ENCODE measurements around the gene SLC25A42.
"Not testable (repeated sequence)": the region's sequence is repeated elsewhere in the genome, so short reads cannot be mapped to it uniquely, and the experiment has no call there.

Gene SLC25A42

DNA sequence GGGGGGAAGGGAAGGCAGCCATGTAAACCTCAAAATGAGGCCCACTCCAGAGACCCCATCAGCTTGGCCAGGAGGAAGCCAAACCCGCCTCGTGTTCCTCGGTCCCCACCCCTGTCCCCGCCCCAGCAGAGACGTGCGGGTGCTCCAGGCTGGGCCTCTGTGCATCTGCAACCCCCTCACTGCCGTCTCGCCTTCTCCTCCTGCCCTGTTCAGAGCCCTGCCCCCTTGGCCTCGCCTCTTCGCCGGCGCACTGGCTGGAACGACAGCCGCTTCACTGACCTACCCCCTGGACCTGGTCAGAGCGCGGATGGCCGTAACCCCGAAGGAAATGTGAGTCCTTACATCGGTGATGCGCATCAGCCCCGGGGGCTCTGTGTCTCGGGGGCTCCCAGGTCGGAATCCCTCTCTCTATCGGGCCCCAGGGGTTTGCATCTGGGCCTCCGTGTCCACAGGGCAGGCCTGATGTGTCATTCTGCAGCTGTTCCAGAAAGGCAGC is 42.3 kb downstream of the SLC25A42 start:
- Histone ChIP-seq H3K27ac (ENCODE audit: low read depth, low read length, severe bottlenecking) (peak overlapping the region; percentile 72), H3K9me3 (ENCODE audit: control insufficient read depth, low read length) (no peaks in the 10 kb centered on the region), H3K4me1 (ENCODE audit: control insufficient read depth, insufficient read depth, low read length, poor library complexity, severe bottlenecking) (peaks cover 5% of the 10 kb centered on the region), H3K36me3 (ENCODE audit: control insufficient read depth, insufficient read depth, low read length) (no peaks in the 10 kb centered on the region), H3K4me3 (ENCODE audit: extremely low read depth, insufficient read depth, low read length, poor library complexity, severe bottlenecking) (peak overlapping the region; percentile 35)
- 26% methylated on average over 19 to 25 of the region's 25 CpGs for WGBS, 2 experiments (ENCODE audit: insufficient coverage in 2 of 2)

DNA sequence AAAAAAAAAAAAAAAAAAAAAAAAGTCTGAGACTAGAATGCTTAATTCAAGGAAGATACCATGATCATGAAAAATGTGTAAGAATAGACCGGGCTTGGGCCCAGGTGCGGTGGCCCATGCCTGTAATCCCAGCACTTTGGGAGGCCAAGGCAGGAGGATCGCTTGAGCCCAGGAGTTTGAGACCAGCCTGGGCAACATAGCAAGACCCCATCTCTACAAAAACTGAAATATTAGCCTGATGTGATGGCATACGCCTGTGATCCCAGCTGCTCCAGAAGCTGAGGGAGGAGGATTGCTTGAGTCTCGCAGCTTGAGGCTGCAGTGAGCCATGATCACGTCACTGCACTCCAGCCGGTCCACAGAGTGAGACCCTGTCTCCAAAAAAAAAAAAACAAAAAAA is 43.1 kb downstream of the SLC25A42 start:
- not testable (repeated sequence) for H3K9me3 ChIP-seq (ENCODE audit: control insufficient read depth, low read length); H3K4me1 ChIP-seq (ENCODE audit: control insufficient read depth, insufficient read depth, low read length, poor library complexity, severe bottlenecking); H3K36me3 ChIP-seq (ENCODE audit: control insufficient read depth, insufficient read depth, low read length); H3K27ac ChIP-seq (ENCODE audit: low read depth, low read length, severe bottlenecking); H3K4me3 ChIP-seq (ENCODE audit: extremely low read depth, insufficient read depth, low read length, poor library complexity, severe bottlenecking)
- 88 to 100% methylated on average over 4 to 5 of the region's 7 CpGs for WGBS, 2 experiments (ENCODE audit: insufficient coverage in 2 of 2)

DNA sequence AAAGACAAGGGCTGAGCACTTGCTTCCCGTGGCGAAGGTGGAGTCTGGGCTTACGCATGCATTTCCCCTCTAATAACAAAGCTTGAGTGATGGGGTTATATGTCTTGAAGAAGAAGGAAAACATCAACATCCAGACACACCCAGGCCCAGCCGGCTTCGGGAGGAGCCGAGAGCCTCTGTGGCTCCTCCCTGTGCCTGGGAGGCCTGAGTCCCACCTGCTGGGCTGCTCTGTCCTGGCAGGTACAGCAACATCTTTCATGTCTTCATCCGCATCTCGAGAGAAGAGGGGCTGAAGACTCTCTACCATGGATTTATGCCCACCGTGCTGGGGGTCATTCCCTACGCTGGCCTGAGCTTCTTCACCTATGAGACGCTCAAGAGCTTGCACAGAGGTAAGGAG is 43.9 kb downstream of the SLC25A42 start:
- Histone ChIP-seq H3K4me1 (ENCODE audit: control insufficient read depth, insufficient read depth, low read length, poor library complexity, severe bottlenecking) (peaks cover 5% of the 10 kb centered on the region), H3K36me3 (ENCODE audit: control insufficient read depth, insufficient read depth, low read length) (no peaks in the 10 kb centered on the region), H3K27ac (ENCODE audit: low read depth, low read length, severe bottlenecking) (no peak overlapping the region), H3K9me3 (ENCODE audit: control insufficient read depth, low read length) (no peaks in the 10 kb centered on the region), H3K4me3 (ENCODE audit: extremely low read depth, insufficient read depth, low read length, poor library complexity, severe bottlenecking) (no peak overlapping the region)
- WGBS, 2 experiments (ENCODE audit: insufficient coverage in 2 of 2) = 83 to 86% methylated on average over 7 to 8 of the region's 11 CpGs

DNA sequence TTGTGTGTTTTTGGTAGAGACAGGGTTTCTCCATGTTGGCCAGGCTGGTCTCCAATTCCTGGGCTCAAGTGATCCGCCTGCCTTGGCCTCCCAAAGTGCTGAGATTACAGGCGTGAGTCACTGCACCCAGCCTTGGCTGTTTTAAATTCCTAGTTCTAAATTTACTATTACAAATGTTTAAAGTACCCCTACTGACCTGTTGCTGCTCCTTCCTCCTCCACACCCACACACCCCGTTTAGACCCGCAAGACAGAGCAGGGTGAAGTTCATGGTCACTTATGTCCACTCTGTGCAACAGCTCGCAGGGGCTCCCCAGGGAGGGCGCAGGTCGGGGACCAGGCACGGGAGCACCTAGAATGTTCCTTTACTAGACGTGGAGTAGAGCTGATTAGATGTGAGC is 45.8 kb downstream of the SLC25A42 start:
- WGBS, 2 experiments (ENCODE audit: insufficient coverage in 2 of 2) = 92 to 96% methylated on average over 6 of the region's 9 CpGs
- H3K27ac ChIP-seq (ENCODE audit: low read depth, low read length, severe bottlenecking) = no peak overlapping the region

DNA sequence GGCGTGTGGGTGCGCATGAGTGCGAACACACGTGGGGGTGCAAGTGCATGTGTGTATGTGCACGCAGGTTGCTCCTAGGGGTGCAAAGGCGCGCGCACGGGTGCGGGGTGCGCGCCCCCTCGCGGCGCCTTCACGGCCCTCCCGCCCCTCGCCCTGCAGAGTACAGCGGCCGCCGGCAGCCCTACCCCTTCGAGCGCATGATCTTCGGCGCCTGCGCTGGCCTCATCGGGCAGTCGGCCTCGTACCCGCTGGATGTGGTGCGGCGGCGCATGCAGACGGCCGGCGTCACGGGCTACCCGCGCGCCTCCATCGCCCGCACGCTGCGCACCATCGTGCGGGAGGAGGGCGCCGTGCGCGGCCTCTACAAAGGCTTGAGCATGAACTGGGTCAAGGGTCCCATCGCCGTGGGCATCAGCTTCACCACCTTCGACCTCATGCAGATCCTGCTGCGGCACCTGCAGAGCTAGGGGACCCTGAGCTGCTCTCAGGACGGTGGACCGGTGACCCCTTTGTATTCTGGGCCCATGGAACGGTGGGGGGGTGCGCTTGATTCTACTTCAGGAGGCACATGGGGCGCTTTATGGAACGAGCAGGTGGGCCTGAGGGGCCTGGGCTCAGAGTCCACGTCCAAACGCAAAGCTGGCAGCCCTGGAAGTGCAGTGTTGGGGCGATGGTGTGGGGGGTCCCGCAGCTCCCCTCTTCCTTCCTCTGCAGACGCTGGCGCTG is 46.8 kb downstream of the SLC25A42 start:
- H3K4me3 ChIP-seq (ENCODE audit: extremely low read depth, insufficient read depth, low read length, poor library complexity, severe bottlenecking) = no peak overlapping the region

More for the DNA sequence above, 45.8 kb downstream of the SLC25A42 start:
- no peaks in the 10 kb centered on the region for H3K36me3 ChIP-seq (ENCODE audit: control insufficient read depth, insufficient read depth, low read length)
- H3K4me1 ChIP-seq (ENCODE audit: control insufficient read depth, insufficient read depth, low read length, poor library complexity, severe bottlenecking) = peaks cover 9% of the 10 kb centered on the region
- H3K4me3 ChIP-seq (ENCODE audit: extremely low read depth, insufficient read depth, low read length, poor library complexity, severe bottlenecking) = no peak overlapping the region
- no peaks in the 10 kb centered on the region for H3K9me3 ChIP-seq (ENCODE audit: control insufficient read depth, low read length)

DNA sequence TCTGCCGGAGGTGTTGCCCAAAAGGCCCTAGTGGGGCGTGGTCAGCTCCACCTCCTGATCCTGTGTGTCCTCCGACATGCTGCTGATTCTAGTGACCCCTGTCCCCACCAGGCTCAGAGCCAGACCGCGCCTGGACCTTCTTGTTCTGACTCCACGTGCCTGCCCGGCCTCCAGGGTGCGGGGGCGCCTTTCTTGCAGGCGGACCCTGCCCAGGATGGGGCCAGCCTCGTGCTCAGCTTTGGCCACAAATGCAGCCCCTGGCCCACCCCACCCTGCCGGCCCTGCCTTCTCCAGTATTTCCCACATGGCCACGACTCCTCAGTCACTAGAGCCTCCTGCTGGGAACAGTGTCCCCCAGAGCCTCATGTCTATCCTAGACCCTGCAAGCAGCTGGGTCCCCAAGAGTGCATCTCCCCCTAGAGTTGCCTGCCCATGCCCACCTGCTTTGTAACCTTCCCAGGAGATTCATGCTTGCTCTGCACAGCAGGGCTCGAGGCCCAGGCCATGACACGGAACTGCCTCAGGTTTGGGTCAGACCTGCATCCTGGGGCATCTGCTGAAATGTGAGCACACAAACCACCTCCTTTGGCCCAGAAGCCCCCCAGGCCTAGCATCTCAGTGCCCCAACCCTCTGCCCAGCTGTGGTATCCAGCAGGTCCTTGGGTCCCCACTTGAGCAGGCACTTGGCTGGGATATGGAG is 47.5 kb downstream of the SLC25A42 start:
- Histone ChIP-seq H3K36me3 (ENCODE audit: control insufficient read depth, insufficient read depth, low read length) (no peaks in the 10 kb centered on the region), H3K9me3 (ENCODE audit: control insufficient read depth, low read length) (no peaks in the 10 kb centered on the region), H3K4me1 (ENCODE audit: control insufficient read depth, insufficient read depth, low read length, poor library complexity, severe bottlenecking) (peaks cover 9% of the 10 kb centered on the region), H3K4me3 (ENCODE audit: extremely low read depth, insufficient read depth, low read length, poor library complexity, severe bottlenecking) (no peak overlapping the region), H3K27ac (ENCODE audit: low read depth, low read length, severe bottlenecking) (no peak overlapping the region)
- 83 to 88% methylated on average over 15 of the region's 15 CpGs for WGBS, 2 experiments (ENCODE audit: insufficient coverage in 2 of 2)

More for the DNA sequence above, 46.8 kb downstream of the SLC25A42 start:
- no peak overlapping the region for H3K27ac ChIP-seq (ENCODE audit: low read depth, low read length, severe bottlenecking)
- 44 to 45% methylated on average over 62 to 66 of the region's 66 CpGs for WGBS, 2 experiments (ENCODE audit: insufficient coverage in 2 of 2)
- H3K36me3 ChIP-seq (ENCODE audit: control insufficient read depth, insufficient read depth, low read length) = no peaks in the 10 kb centered on the region
- H3K9me3 ChIP-seq (ENCODE audit: control insufficient read depth, low read length) = no peaks in the 10 kb centered on the region
- H3K4me1 ChIP-seq (ENCODE audit: control insufficient read depth, insufficient read depth, low read length, poor library complexity, severe bottlenecking) = peaks cover 9% of the 10 kb centered on the region

DNA sequence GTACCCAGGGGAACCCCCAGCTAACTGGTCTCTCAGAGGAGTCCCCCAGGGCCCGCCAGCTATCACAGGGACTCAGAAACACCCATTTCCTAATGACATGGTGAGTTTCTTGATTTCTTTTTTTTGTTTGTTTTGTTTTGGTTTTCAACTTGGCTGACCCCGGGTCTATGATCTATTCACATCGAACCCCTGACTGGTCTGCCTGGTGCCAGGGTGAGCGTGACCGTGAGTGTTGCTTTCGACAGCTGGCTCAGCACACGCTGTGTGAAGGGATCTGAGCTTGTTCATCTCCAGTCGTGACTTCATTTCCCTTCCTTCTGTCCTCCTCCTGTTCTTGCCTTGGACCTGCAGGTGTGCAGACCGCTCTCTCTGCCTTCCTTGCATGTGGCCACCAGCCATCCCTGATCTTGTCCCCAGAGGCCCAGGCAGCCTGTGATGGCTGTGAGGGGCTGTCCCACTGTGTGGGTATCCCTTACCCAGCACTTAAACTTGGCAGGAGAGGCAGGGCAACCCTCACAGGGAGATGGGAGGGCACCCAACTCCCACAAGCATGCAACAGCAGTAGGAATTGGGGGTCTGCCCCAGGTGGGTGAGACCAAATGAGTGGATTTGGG is 48.3 kb downstream of the SLC25A42 start:
- no peaks in the 10 kb centered on the region for H3K9me3 ChIP-seq (ENCODE audit: control insufficient read depth, low read length)
- no peak overlapping the region for H3K4me3 ChIP-seq (ENCODE audit: extremely low read depth, insufficient read depth, low read length, poor library complexity, severe bottlenecking)
- H3K27ac ChIP-seq (ENCODE audit: low read depth, low read length, severe bottlenecking) = no peak overlapping the region
- no peaks in the 10 kb centered on the region for H3K36me3 ChIP-seq (ENCODE audit: control insufficient read depth, insufficient read depth, low read length)
- peaks cover 9% of the 10 kb centered on the region for H3K4me1 ChIP-seq (ENCODE audit: control insufficient read depth, insufficient read depth, low read length, poor library complexity, severe bottlenecking)
- WGBS, 2 experiments (ENCODE audit: insufficient coverage in 2 of 2) = 89 to 92% methylated on average over 8 to 9 of the region's 9 CpGs

DNA sequence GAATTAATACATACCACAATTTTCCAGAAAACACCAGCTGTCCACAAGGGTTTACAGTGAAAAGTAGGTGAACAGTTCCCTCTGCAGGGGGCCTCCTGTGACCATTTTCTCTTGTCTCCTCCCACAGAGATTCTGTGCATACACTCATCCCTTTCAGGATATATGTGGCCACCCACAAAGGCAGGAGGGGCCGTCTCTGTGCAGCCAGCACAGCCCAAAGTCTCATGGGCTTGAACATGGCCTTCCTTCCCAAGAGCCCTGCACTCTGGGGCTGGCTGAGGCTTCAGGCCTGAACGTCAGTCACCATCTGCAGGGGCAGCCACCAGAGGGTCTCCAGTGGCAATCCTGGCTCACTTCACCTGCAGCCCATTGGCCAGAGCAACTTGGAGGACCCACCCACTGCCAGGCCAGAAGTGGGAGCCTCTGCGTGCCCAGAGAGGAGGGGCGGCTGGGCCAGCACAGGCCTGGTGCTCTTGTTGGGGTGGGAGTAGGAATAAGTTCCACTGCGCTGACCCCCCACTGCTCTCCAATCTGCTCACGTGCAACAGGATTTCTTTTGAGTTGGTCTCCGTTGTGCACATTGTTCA is 49.3 kb downstream of the SLC25A42 start:
- 44 to 74% methylated on average over 5 of the region's 7 CpGs for WGBS, 2 experiments (ENCODE audit: insufficient coverage in 2 of 2)
- H3K27ac ChIP-seq (ENCODE audit: low read depth, low read length, severe bottlenecking) = no peak overlapping the region

DNA sequence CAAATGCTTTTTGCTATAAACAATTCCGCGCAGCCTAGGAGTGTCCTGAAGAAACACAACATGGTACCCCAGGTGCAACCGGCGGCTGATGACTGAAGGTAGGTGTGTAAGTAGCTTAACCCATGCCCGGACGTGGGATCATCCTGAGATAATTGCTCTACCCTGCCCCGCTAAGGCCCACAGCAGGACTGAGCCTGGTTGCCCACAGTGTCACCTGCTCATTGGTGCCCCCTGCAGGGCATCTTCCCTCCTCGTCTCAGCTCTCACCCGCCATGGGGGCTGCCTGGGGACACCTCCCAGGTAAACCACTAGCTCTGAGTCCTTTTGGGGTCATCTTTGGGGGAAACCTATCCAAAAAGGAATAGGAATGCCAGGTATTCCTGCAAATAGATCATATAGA is 52.2 kb downstream of the SLC25A42 start:
- Histone ChIP-seq H3K9me3 (ENCODE audit: control insufficient read depth, low read length) (no peaks in the 10 kb centered on the region), H3K27ac (ENCODE audit: low read depth, low read length, severe bottlenecking) (no peak overlapping the region), H3K4me1 (ENCODE audit: control insufficient read depth, insufficient read depth, low read length, poor library complexity, severe bottlenecking) (peaks cover 4% of the 10 kb centered on the region), H3K4me3 (ENCODE audit: extremely low read depth, insufficient read depth, low read length, poor library complexity, severe bottlenecking) (no peak overlapping the region), H3K36me3 (ENCODE audit: control insufficient read depth, insufficient read depth, low read length) (peaks cover 15% of the 10 kb centered on the region)
- 79 to 88% methylated on average over 7 of the region's 9 CpGs for WGBS, 2 experiments (ENCODE audit: insufficient coverage in 2 of 2)

More for the DNA sequence above, 49.3 kb downstream of the SLC25A42 start:
- Histone ChIP-seq H3K9me3 (ENCODE audit: control insufficient read depth, low read length) (no peaks in the 10 kb centered on the region), H3K36me3 (ENCODE audit: control insufficient read depth, insufficient read depth, low read length) (no peaks in the 10 kb centered on the region), H3K4me1 (ENCODE audit: control insufficient read depth, insufficient read depth, low read length, poor library complexity, severe bottlenecking) (peaks cover 9% of the 10 kb centered on the region), H3K4me3 (ENCODE audit: extremely low read depth, insufficient read depth, low read length, poor library complexity, severe bottlenecking) (no peak overlapping the region)

DNA sequence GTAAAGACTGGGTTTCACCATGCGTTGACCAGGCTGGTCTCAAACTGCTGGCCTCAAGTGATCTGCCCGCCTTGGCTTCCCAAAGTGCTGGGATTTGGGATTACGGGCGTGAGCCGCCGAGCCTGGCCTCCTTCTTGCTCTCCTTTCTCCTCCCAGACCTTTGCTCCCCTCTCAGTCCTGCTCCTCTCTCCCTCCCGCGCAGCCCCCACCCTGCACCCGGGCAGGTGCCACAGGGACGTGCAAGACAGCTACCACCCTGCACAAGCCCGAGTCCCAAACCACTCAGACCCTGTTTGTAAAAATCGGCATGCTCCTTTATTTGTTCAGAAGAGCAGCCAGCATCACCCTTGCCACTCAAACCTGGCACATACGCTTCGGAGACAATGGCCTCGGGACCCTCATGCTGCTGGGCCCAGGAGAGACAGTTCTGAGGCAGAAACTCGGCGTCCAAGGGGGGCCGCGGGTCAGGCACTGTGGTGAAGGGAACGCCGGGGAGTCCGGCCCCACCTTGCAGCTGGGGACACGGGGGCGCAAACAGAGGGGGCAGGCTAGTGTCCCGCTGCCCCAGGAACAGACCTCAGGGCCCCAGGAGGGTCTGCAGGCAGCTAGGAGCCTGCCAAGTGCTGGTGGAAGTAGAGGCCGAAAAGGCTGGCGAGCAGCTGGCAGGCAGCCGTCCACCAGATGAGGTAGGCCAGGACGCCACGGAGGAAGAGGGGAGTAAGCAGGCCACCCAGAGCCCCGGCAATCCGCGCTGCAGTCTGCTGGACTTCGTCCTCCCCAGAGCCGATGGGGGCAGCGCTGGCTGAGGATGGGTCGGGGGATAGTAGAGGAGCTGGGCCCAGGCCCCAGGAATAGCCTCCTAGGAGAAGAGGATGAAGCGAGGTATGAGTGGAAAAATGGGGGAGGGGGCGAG is 55.8 kb downstream of the SLC25A42 start:
- Histone ChIP-seq H3K4me1 (ENCODE audit: control insufficient read depth, insufficient read depth, low read length, poor library complexity, severe bottlenecking) (no peaks in the 10 kb centered on the region), H3K9me3 (ENCODE audit: control insufficient read depth, low read length) (peaks cover 12% of the 10 kb centered on the region), H3K36me3 (ENCODE audit: control insufficient read depth, insufficient read depth, low read length) (peaks cover 30% of the 10 kb centered on the region), H3K4me3 (ENCODE audit: extremely low read depth, insufficient read depth, low read length, poor library complexity, severe bottlenecking) (no peak overlapping the region), H3K27ac (ENCODE audit: low read depth, low read length, severe bottlenecking) (no peak overlapping the region)
- 95% methylated on average over 27 to 35 of the region's 39 CpGs for WGBS, 2 experiments (ENCODE audit: insufficient coverage in 2 of 2)
